OCI-LY7 (cell line): ENCODE data around the gene SLBP. TPM values are rescaled to one million over a fixed set of nuclear protein-coding genes. Genes with fewer than 3 reads are reported as not detected.

Experiments
- BruUV-seq: library from RNA; stranded (reverse); fragments of 400-500 nt; replicated peaks from 2 replicates; lab custom pipeline; 2021; lab: Mats Ljungman, UMichigan
- CTCF ChIA-PET: fragments of 300-600 bp; sonication (Branson Sonifier 250); formaldehyde crosslinking; loops from one replicate; lab custom pipeline; 2022; ENCODE audit warnings: antibody characterized with exemption; ENCODE audit not compliant: unreplicated experiment; lab: Charles Lee
- POLR2A ChIA-PET: fragments of 300-600 bp; sonication (Branson Sonifier 250); formaldehyde crosslinking; loops from one replicate; lab custom pipeline; 2022; ENCODE audit warnings: antibody characterized with exemption; lab: Charles Lee
- DNase-seq: peaks from one replicate; pipeline ENCODE4 v3.0.0-alpha.2; 2015; ENCODE audit warnings: low spot score
- H2AFZ ChIP-seq: fragments of 200-600 bp; sonication (generic), shearing (Covaris generic); 2 replicates; pipeline ENCODE4 v1.6.1; 2014; ENCODE audit warnings: mild to moderate bottlenecking, antibody characterized with exemption, low read length, moderate library complexity
- H3K27ac ChIP-seq: fragments of 200-600 bp; sonication (generic); 2 replicates; pipeline ENCODE4 v1.5.1; 2014; ENCODE audit warnings: mixed run types, low read depth, mild to moderate bottlenecking, moderate library complexity, low read length, inconsistent platforms; ENCODE audit not compliant: poor library complexity, severe bottlenecking
- H3K36me3 ChIP-seq: fragments of 200-600 bp; sonication (generic); 2 replicates; pipeline ENCODE4 v1.6.1; 2014; ENCODE audit warnings: mild to moderate bottlenecking, antibody characterized with exemption, low read length, moderate library complexity, mixed read lengths; ENCODE audit not compliant: insufficient read depth
- H3K4me1 ChIP-seq: fragments of 200-600 bp; sonication (generic); 2 replicates; pipeline ENCODE4 v1.5.1; 2014; ENCODE audit warnings: mild to moderate bottlenecking, low read length; ENCODE audit not compliant: insufficient read depth, poor library complexity, severe bottlenecking
- H3K4me2 ChIP-seq: fragments of 200-600 bp; sonication (generic); 2 replicates; pipeline ENCODE4 v1.6.1; 2014; ENCODE audit warnings: mild to moderate bottlenecking, low read length
- H3K4me3 ChIP-seq: fragments of 200-600 bp; sonication (generic); 2 replicates; pipeline ENCODE4 v1.5.1; 2014; ENCODE audit warnings: mild to moderate bottlenecking, low read depth, low read length; ENCODE audit not compliant: poor library complexity, severe bottlenecking
- H3K79me2 ChIP-seq: fragments of 200-600 bp; sonication (generic); 2 replicates; pipeline ENCODE4 v1.6.1; 2016; ENCODE audit warnings: low read depth, mild to moderate bottlenecking, low read length, moderate library complexity, mixed read lengths; ENCODE audit not compliant: insufficient read depth
- H3K9me2 ChIP-seq: fragments of 200-600 bp; sonication (generic); 2 replicates; pipeline ENCODE4 v1.6.1; 2016; ENCODE audit warnings: mild to moderate bottlenecking, low read length, mixed read lengths; ENCODE audit not compliant: insufficient read depth
- H3K9me3 ChIP-seq: fragments of 200-600 bp; sonication (generic); 2 replicates; pipeline ENCODE4 v1.6.1; 2014; ENCODE audit warnings: mild to moderate bottlenecking, mixed run types, low read length, mixed read lengths
- H4K20me1 ChIP-seq: fragments of 200-600 bp; sonication (generic); 2 replicates; pipeline ENCODE4 v1.6.1; 2014; ENCODE audit warnings: mild to moderate bottlenecking, antibody characterized with exemption, low read length, moderate library complexity, mixed read lengths; ENCODE audit not compliant: insufficient read depth
- CTCF ChIP-seq: fragments of 200-600 bp; sonication (generic); conservative IDR thresholded peaks from 2 replicates; pipeline ENCODE4 v1.5.1; 2014; ENCODE audit warnings: mild to moderate bottlenecking, antibody characterized with exemption, low read length, moderate library complexity, mixed read lengths
- EZH2phosphoT487 ChIP-seq: fragments of 200-600 bp; sonication (generic); IDR thresholded peaks from 2 replicates; pipeline ENCODE4 v1.6.1; 2018; ENCODE audit warnings: low read depth, borderline replicate concordance, mild to moderate bottlenecking, mixed run types, antibody characterized with exemption, low read length, moderate library complexity, mixed read lengths
- intact Hi-C: fragments of 100-400 bp; cut with micrococcal nuclease; formaldehyde crosslinking; loops from one replicate; pipeline ENCODE4 v1.10.0; 2022; ENCODE audit not compliant: unreplicated experiment
- total RNA-seq, 2 experiments: library from RNA; depleted of rRNA in 1 of 2; stranded (reverse); fragments of >200 nt in 1 of 2; shearing (Covaris generic) in 1 of 2; gene quantifications; 2 replicates each; pipeline ENCODE4 v1.2.3, GENCODE V29; 2014 to 2022

SLBP gene
- total RNA-seq, 2 experiments from 2014 or later, result 159 to 196 TPM

GRCh38 chr4:1735215-1735614 is 23.1 kb upstream of the SLBP start:
- Histone ChIP-seq H3K9me3 (peaks cover 20% of the 10 kb centered on the region), H2AFZ (no peak overlapping the region), H3K79me2 (peaks cover 16% of the 10 kb centered on the region), H3K27ac (no peak overlapping the region), H4K20me1 (no peaks in the 10 kb centered on the region), H3K4me2 (no peak overlapping the region), H3K36me3 (peaks cover 100% of the 10 kb centered on the region), H3K9me2 (no peaks in the 10 kb centered on the region), H3K4me1 (no peaks in the 10 kb centered on the region), H3K4me3 (no peak overlapping the region)
- TF ChIP-seq EZH2phosphoT487 (no peak), CTCF (no peak)
- BruUV-seq, result no TSS peak
- intact Hi-C loops, result no loop called here
- ChIA-PET POLR2A (no interaction called here), CTCF (no interaction called here)
- DNase-seq, result no peak

- no peak overlapping the region for H3K4me2 ChIP-seq
- H2AFZ ChIP-seq, result no peak overlapping the region
- no peak for DNase-seq
- no peak overlapping the region for H3K27ac ChIP-seq
- H3K9me2 ChIP-seq, result no peaks in the 10 kb centered on the region
- ChIA-PET POLR2A (no interaction called here), CTCF (no interaction called here)
- peaks cover 3% of the 10 kb centered on the region for H3K4me1 ChIP-seq
- H3K4me3 ChIP-seq, result no peak overlapping the region
- BruUV-seq, result no TSS peak
- H3K79me2 ChIP-seq, result peaks cover 38% of the 10 kb centered on the region
- intact Hi-C loops, result no loop called here
- peaks cover 100% of the 10 kb centered on the region for H3K36me3 ChIP-seq
- H3K9me3 ChIP-seq, result peaks cover 13% of the 10 kb centered on the region
- TF ChIP-seq CTCF (no peak), EZH2phosphoT487 (no peak)
- no peaks in the 10 kb centered on the region for H4K20me1 ChIP-seq
These were observed 20.8 kb upstream of the SLBP start for GRCh38 chr4:1732911-1733310.

- H2AFZ ChIP-seq, result no peak overlapping the region
- no peaks in the 10 kb centered on the region for H3K9me2 ChIP-seq
- H3K36me3 ChIP-seq, result peaks cover 100% of the 10 kb centered on the region
- H3K27ac ChIP-seq, result no peak overlapping the region
- POLR2A ChIA-PET, result interaction anchor here (1.8 kb wide), 1 partner anchor 38 kb away, joined by 5 read pairs; no protein-coding TSS in a partner anchor
- H3K9me3 ChIP-seq, result no peaks in the 10 kb centered on the region
- intact Hi-C loops, result no loop called here
- no peak overlapping the region for H3K4me3 ChIP-seq
- peaks cover 7% of the 10 kb centered on the region for H3K4me1 ChIP-seq
- H3K79me2 ChIP-seq, result peaks cover 56% of the 10 kb centered on the region
- H4K20me1 ChIP-seq, result peaks cover 8% of the 10 kb centered on the region
- DNase-seq, result no peak
- CTCF ChIA-PET, result no interaction called here
- TF ChIP-seq EZH2phosphoT487, result no peak
- TF ChIP-seq CTCF, result no peak
- no peak overlapping the region for H3K4me2 ChIP-seq
- BruUV-seq, result no TSS peak
These were observed 19.1 kb upstream of the SLBP start for GRCh38 chr4:1731180-1731579.
